Loucy (cell line): ENCODE measurements around the gene TMEM235.

Experiments
- H2AFZ ChIP-seq: fragments of 200-600 bp; sonication (generic); 2 replicates; pipeline ENCODE4 v1.6.0; 2016; ENCODE audit warnings: antibody characterized with exemption, mild to moderate bottlenecking, low read length, moderate library complexity
- H3F3A ChIP-seq: fragments of 200-600 bp; 2 replicates; pipeline ENCODE4 v1.6.0; 2016; ENCODE audit warnings: antibody characterized with exemption, low read depth, mild to moderate bottlenecking
- H3K27me3 ChIP-seq: fragments of 200-600 bp; sonication (generic); 2 replicates; pipeline ENCODE4 v1.6.1; 2014; ENCODE audit warnings: low read length, mild to moderate bottlenecking; ENCODE audit not compliant: insufficient read depth, poor library complexity, severe bottlenecking
- H3K36me3 ChIP-seq: fragments of 200-600 bp; sonication (generic); 2 replicates; pipeline ENCODE4 v1.6.1; 2016; ENCODE audit warnings: low read length; ENCODE audit not compliant: insufficient read depth
- H3K4me1 ChIP-seq: fragments of 200-600 bp; sonication (generic); 2 replicates; pipeline ENCODE4 v1.5.1; 2014; ENCODE audit warnings: low read length, mild to moderate bottlenecking; ENCODE audit not compliant: insufficient read depth, poor library complexity, severe bottlenecking
- H3K4me2 ChIP-seq: fragments of 200-600 bp; sonication (generic); 2 replicates; pipeline ENCODE4 v1.6.0; 2014; ENCODE audit warnings: antibody characterized with exemption, low read length, low read depth, mild to moderate bottlenecking; ENCODE audit not compliant: poor library complexity, severe bottlenecking
- H3K4me3 ChIP-seq: fragments of 200-600 bp; sonication (generic); 2 replicates; pipeline ENCODE4 v1.5.1; 2014; ENCODE audit warnings: low read length, mild to moderate bottlenecking, mixed read lengths; ENCODE audit not compliant: poor library complexity, severe bottlenecking
- H3K79me2 ChIP-seq: fragments of 200-600 bp; sonication (generic); 2 replicates; pipeline ENCODE4 v1.6.1; 2014; ENCODE audit warnings: low read length; ENCODE audit not compliant: insufficient read depth
- H3K9ac ChIP-seq: fragments of 200-600 bp; sonication (generic); 2 replicates; pipeline ENCODE4 v1.6.0; 2014; ENCODE audit warnings: mild to moderate bottlenecking, low read depth, low read length, moderate library complexity; ENCODE audit not compliant: poor library complexity, severe bottlenecking
- H3K9me2 ChIP-seq: fragments of 200-600 bp; sonication (generic); replicated peaks from 2 replicates; pipeline ENCODE4 v1.6.1; 2016; ENCODE audit warnings: low read depth, low read length, mixed read lengths
- H3K9me3 ChIP-seq: fragments of 200-600 bp; sonication (generic); 2 replicates; pipeline ENCODE4 v1.6.1; 2014; ENCODE audit warnings: mild to moderate bottlenecking, antibody characterized with exemption, low read length, low read depth; ENCODE audit not compliant: insufficient read depth
- H4K20me1 ChIP-seq: fragments of 200-600 bp; sonication (generic); 2 replicates; pipeline ENCODE4 v1.6.0; 2014; ENCODE audit warnings: antibody characterized with exemption, low read length, mild to moderate bottlenecking; ENCODE audit not compliant: insufficient read depth, poor library complexity, severe bottlenecking
- EZH2phosphoT487 ChIP-seq: fragments of 200-600 bp; IDR thresholded peaks from 2 replicates; pipeline ENCODE4 v1.6.1; 2018; ENCODE audit warnings: antibody characterized with exemption, mild to moderate bottlenecking, moderate library complexity, borderline replicate concordance
- TF ChIP-seq, protein P1 (sequence below): fragments of 200-600 bp; sonication (generic); conservative IDR thresholded peaks from 2 replicates; pipeline ENCODE4 v1.5.1; 2014; ENCODE audit warnings: mild to moderate bottlenecking, antibody characterized with exemption, low read length

The TMEM235 gene

GRCh38 chr17:78267253-78268073, 36.0 kb downstream of the TMEM235 start:
- Histone ChIP-seq H3K4me3 (no peak overlapping the region), H3K36me3 (no peaks in the 10 kb centered on the region), H3K9ac (no peak overlapping the region), H4K20me1 (no peaks in the 10 kb centered on the region), H3F3A (no peaks in the 10 kb centered on the region), H2AFZ (no peak overlapping the region), H3K4me1 (no peaks in the 10 kb centered on the region), H3K27me3 (no peaks in the 10 kb centered on the region), H3K9me3 (no peaks in the 10 kb centered on the region), H3K79me2 (no peaks in the 10 kb centered on the region), H3K9me2 (no peaks in the 10 kb centered on the region), H3K4me2 (no peak overlapping the region)
- TF ChIP-seq, protein P1, sequence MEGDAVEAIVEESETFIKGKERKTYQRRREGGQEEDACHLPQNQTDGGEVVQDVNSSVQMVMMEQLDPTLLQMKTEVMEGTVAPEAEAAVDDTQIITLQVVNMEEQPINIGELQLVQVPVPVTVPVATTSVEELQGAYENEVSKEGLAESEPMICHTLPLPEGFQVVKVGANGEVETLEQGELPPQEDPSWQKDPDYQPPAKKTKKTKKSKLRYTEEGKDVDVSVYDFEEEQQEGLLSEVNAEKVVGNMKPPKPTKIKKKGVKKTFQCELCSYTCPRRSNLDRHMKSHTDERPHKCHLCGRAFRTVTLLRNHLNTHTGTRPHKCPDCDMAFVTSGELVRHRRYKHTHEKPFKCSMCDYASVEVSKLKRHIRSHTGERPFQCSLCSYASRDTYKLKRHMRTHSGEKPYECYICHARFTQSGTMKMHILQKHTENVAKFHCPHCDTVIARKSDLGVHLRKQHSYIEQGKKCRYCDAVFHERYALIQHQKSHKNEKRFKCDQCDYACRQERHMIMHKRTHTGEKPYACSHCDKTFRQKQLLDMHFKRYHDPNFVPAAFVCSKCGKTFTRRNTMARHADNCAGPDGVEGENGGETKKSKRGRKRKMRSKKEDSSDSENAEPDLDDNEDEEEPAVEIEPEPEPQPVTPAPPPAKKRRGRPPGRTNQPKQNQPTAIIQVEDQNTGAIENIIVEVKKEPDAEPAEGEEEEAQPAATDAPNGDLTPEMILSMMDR = no peak
- TF ChIP-seq EZH2phosphoT487 = no peak

- Histone ChIP-seq H3K27me3 (no peaks in the 10 kb centered on the region), H3K79me2 (no peaks in the 10 kb centered on the region), H3K4me3 (no peak overlapping the region), H3K9me3 (no peaks in the 10 kb centered on the region), H4K20me1 (no peaks in the 10 kb centered on the region), H3K9me2 (no peaks in the 10 kb centered on the region), H3K36me3 (no peaks in the 10 kb centered on the region), H3K9ac (no peak overlapping the region), H2AFZ (no peak overlapping the region), H3K4me1 (no peaks in the 10 kb centered on the region), H3F3A (no peaks in the 10 kb centered on the region), H3K4me2 (no peak overlapping the region)
- TF ChIP-seq, protein P1 = no peak
- TF ChIP-seq EZH2phosphoT487 = no peak
These were observed 36.9 kb downstream of the TMEM235 start for GRCh38 chr17:78268191-78268874.

- H3K9me2 ChIP-seq = no peaks in the 10 kb centered on the region
- no peak overlapping the region for H2AFZ ChIP-seq
- H3K4me3 ChIP-seq = no peak overlapping the region
- no peak for TF ChIP-seq EZH2phosphoT487
- TF ChIP-seq, protein P1 = no peak
- no peaks in the 10 kb centered on the region for H3K36me3 ChIP-seq
- no peak overlapping the region for H3K4me2 ChIP-seq
- no peaks in the 10 kb centered on the region for H3K4me1 ChIP-seq
- H3K79me2 ChIP-seq = no peaks in the 10 kb centered on the region
- no peaks in the 10 kb centered on the region for H3K9me3 ChIP-seq
- no peak overlapping the region for H3K9ac ChIP-seq
- H3K27me3 ChIP-seq = no peaks in the 10 kb centered on the region
- no peaks in the 10 kb centered on the region for H3F3A ChIP-seq
- H4K20me1 ChIP-seq = no peaks in the 10 kb centered on the region
These were observed 37.8 kb downstream of the TMEM235 start for GRCh38 chr17:78268951-78269905.
